GM21360 (cell line): ENCODE measurements around the gene LINC00237.

Experiments
- ATAC-seq: cut with Tn5 transposase; IDR thresholded peaks from one replicate; pipeline ENCODE4 v1.9.1; 2021; ENCODE audit warnings: mild to moderate bottlenecking, moderate library complexity; ENCODE audit not compliant: unreplicated experiment

Gene LINC00237

GRCh38 chr20:21099751-21100577 is 6.2 kb downstream of the LINC00237 start:
- no peak for ATAC-seq

GRCh38 chr20:21096321-21097043 is 9.7 kb downstream of the LINC00237 start:
- ATAC-seq: peak; percentile 40

GRCh38 chr20:21092806-21093205 is 13.4 kb downstream of the LINC00237 start:
- no peak for ATAC-seq

- no peak for ATAC-seq
Measured at GRCh38 chr20:21090721-21091120, 15.4 kb downstream of the LINC00237 start.

- no peak for ATAC-seq
Measured at GRCh38 chr20:21090111-21090618, 16.0 kb downstream of the LINC00237 start.

- no peak for ATAC-seq
Measured at GRCh38 chr20:21089391-21089790, 16.8 kb downstream of the LINC00237 start.

GRCh38 chr20:21087862-21088540 is 18.2 kb downstream of the LINC00237 start:
- ATAC-seq: no peak

- no peak for ATAC-seq
Measured at GRCh38 chr20:21083825-21084325, 22.3 kb downstream of the LINC00237 start.

GRCh38 chr20:21082584-21082983 is 23.6 kb downstream of the LINC00237 start:
- ATAC-seq: no peak

- ATAC-seq: no peak
Measured at GRCh38 chr20:21077809-21078345, 28.3 kb downstream of the LINC00237 start.

- no peak for ATAC-seq
Measured at GRCh38 chr20:21076073-21076472, 30.1 kb downstream of the LINC00237 start.

GRCh38 chr20:21075471-21075870 is 30.7 kb downstream of the LINC00237 start:
- no peak for ATAC-seq

GRCh38 chr20:21074605-21075336 is 31.4 kb downstream of the LINC00237 start:
- peak; percentile 98 for ATAC-seq

- no peak for ATAC-seq
Measured at GRCh38 chr20:21067255-21067654, 38.9 kb downstream of the LINC00237 start.

GRCh38 chr20:21064924-21065323 is 41.2 kb downstream of the LINC00237 start:
- no peak for ATAC-seq

GRCh38 chr20:21063276-21063675 is 42.9 kb downstream of the LINC00237 start:
- no peak for ATAC-seq

- no peak for ATAC-seq
Measured at GRCh38 chr20:21053002-21053762, 53.0 kb downstream of the LINC00237 start.

GRCh38 chr20:21052686-21053001 is 53.5 kb downstream of the LINC00237 start:
- ATAC-seq: no peak

GRCh38 chr20:21052241-21052640 is 53.9 kb downstream of the LINC00237 start:
- ATAC-seq: no peak

GRCh38 chr20:21050710-21051109 is 55.4 kb downstream of the LINC00237 start:
- ATAC-seq: no peak
